Ovary (tissue), 9 donors: ENCODE data around the gene TTC1. TPM values are rescaled to one million over a fixed set of nuclear protein-coding genes. Genes with fewer than 3 reads are reported as not detected.

Experiments
- DNase-seq, 5 donors: peaks; one replicate each; pipeline ENCODE4 v3.0.0-alpha.2; 2019 to 2020
- H3K27ac ChIP-seq, 2 donors: fragments of 200-600 bp; one replicate each; pipeline versions ENCODE4 v1.5.1 to v1.8.0; 2019 to 2022
- H3K27me3 ChIP-seq: fragments of 200-600 bp; one replicate; pipeline ENCODE4 v1.8.0; 2022
- H3K36me3 ChIP-seq: fragments of 200-600 bp; sonication (generic); one replicate; pipeline ENCODE4 v1.5.1; 2019
- H3K4me1 ChIP-seq: one replicate; pipeline ENCODE4 v1.8.1; 2013; ENCODE audit warnings: mild to moderate bottlenecking, moderate library complexity; ENCODE audit not compliant: insufficient read depth
- H3K4me3 ChIP-seq: fragments of 200-600 bp; sonication (generic); one replicate; pipeline ENCODE4 v1.5.1; 2017
- H3K9me3 ChIP-seq, 2 donors: fragments of 200-600 bp in 1 of 2; sonication (generic) in 1 of 2; one replicate each; pipeline versions ENCODE4 v1.5.1 to v1.8.1; 2013 to 2019; ENCODE audit warnings: mild to moderate bottlenecking in 1 of 2, moderate library complexity in 1 of 2
- CTCF ChIP-seq, 3 donors: fragments of 450-650 bp in 2 of 3; fragments of 200-600 bp in 1 of 3; IDR thresholded peaks; one replicate each; pipeline versions ENCODE4 v1.5.1 to v1.8.0; 2016 to 2022; ENCODE audit warnings: antibody characterized with exemption in 3 of 3, mild to moderate bottlenecking in 1 of 3
- EP300 ChIP-seq: sonication (generic); formaldehyde crosslinking; IDR thresholded peaks from one replicate; pipeline ENCODE4 v1.6.1; 2017; ENCODE audit warnings: antibody characterized with exemption
- POLR2A ChIP-seq: fragments of 450-650 bp; IDR thresholded peaks from one replicate; pipeline ENCODE4 v1.6.1; 2017; ENCODE audit warnings: antibody characterized with exemption, mild to moderate bottlenecking, moderate library complexity
- WGBS, 3 donors: extraction: QIAGEN DNeasy Blood & Tissue Kit in 1 of 3; methylation state at CpG; one replicate each; pipeline versions ENCODE4 v1.1.5 to v1.1.7; 2013 to 2017; 5-methylcytosine and 5-hydroxymethylcytosine counted together
- intact Hi-C, 4 donors: fragments of 100-400 bp; cut with DNase I; formaldehyde crosslinking; loops; one replicate each; pipeline versions ENCODE4 v1.11.0 to v1.15.1; 2022 to 2023
- polyA plus RNA-seq, 2 donors: library from polyadenylated mRNA; stranded (reverse); fragments of 200-250 nt in 1 of 2; fragments of 350-450 nt in 1 of 2; fragmentation: Illumina TruSeq in 1 of 2; extraction: RNeasy Lipid Tissue Mini Kit (QIAGEN cat#74804) in 1 of 2; gene quantifications; one replicate each; pipeline ENCODE4 v1.2.3, GENCODE V29; 2013 to 2014
- total RNA-seq, 7 donors: library from RNA; depleted of rRNA in 2 of 7; stranded (reverse); fragments of >200 nt in 2 of 7; fragmentation: NEBNext Ultra II Directional in 3 of 7; extraction: Animal tissue kit (Norgen Biotek cat#: 25700) in 3 of 7; gene quantifications; one replicate each; pipeline versions ENCODE4 v1.1.0 to v1.2.4, GENCODE V29; 2016 to 2023
- donor health status: DM: no; HTN: no; CAD: no; lungs with moderate emphysema.
- donor health status: DM: no; HTN: no; CAD: no.
- donor health status: Bipolar disorder and iron deficiency.
- donor health status: DM: yes; HTN: yes; CAD: no.
- donor health status: DM: no; HTN: no; CAD: no.
- donor health status: DM: yes; HTN: yes; CAD: no.

The TTC1 gene
- total and polyA plus RNA-seq, 9 donors = 21.9 to 99.5 (median 37.2) TPM

- intact Hi-C loops = no loop called here
- Histone ChIP-seq H3K36me3 (no peaks in the 10 kb centered on the region), H3K27ac (no peak overlapping the region), H3K4me1 (peaks cover 2% of the 10 kb centered on the region), H3K9me3 (no peaks in the 10 kb centered on the region), H3K4me3 (no peak overlapping the region), H3K27me3 (no peaks in the 10 kb centered on the region)
- 46 to 50% (median 47%) methylated on average over 9 of the region's 9 CpGs for WGBS, 3 donors
- DNase-seq = no peak
- TF ChIP-seq EP300 = no peak
- no peak for TF ChIP-seq POLR2A
- TF ChIP-seq CTCF (IDR thresholded peaks at IDR 0.05) = no peak
Observed at GRCh38 chr5:160082614-160083500, 73.9 kb downstream of the TTC1 start.

GRCh38 chr5:160083501-160083900, 74.6 kb downstream of the TTC1 start:
- H3K27ac ChIP-seq = no peak overlapping the region
- 29 to 46% (median 32%) methylated on average over 3 of the region's 3 CpGs for WGBS, 3 donors
- DNase-seq = no peak
- intact Hi-C loops = no loop called here
- H3K4me1 ChIP-seq = peaks cover 2% of the 10 kb centered on the region
- H3K9me3 ChIP-seq = no peaks in the 10 kb centered on the region
- no peaks in the 10 kb centered on the region for H3K27me3 ChIP-seq
- TF ChIP-seq EP300 = no peak
- no peak for TF ChIP-seq POLR2A
- no peak for TF ChIP-seq CTCF (IDR thresholded peaks at IDR 0.05)
- no peaks in the 10 kb centered on the region for H3K36me3 ChIP-seq
- no peak overlapping the region for H3K4me3 ChIP-seq

DNA sequence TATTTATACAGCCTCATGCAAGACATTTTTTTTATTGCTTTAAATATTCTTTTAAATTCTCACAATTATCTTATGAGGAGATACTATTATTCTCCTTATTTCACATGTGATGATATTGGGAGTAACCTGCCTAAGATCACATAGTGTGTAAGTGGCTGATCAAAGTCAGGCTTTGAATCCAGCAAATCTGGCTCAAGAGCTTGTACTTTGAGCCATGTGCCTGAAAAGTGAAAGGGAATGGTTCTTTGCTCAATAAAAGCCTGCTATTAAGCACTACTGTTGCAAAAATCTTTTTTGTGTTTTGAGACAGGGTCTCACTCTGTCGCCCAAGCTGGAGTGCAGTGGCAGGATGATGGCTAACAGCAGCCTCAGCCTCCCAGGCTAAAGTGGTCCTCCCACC, 75.2 kb downstream of the TTC1 start:
- TF ChIP-seq EP300 = no peak
- no peak for TF ChIP-seq POLR2A
- TF ChIP-seq CTCF (IDR thresholded peaks at IDR 0.05) = no peak
- intact Hi-C loops = no loop called here
- no peaks in the 10 kb centered on the region for H3K9me3 ChIP-seq
- no peak for DNase-seq
- WGBS, 3 donors = 94 to 96% (median 96%) methylated on average over 1 of the region's 1 CpG
- no peak overlapping the region for H3K27ac ChIP-seq
- no peak overlapping the region for H3K4me3 ChIP-seq
- H3K27me3 ChIP-seq = no peaks in the 10 kb centered on the region
- H3K36me3 ChIP-seq = no peaks in the 10 kb centered on the region
- H3K4me1 ChIP-seq = peaks cover 2% of the 10 kb centered on the region

DNA sequence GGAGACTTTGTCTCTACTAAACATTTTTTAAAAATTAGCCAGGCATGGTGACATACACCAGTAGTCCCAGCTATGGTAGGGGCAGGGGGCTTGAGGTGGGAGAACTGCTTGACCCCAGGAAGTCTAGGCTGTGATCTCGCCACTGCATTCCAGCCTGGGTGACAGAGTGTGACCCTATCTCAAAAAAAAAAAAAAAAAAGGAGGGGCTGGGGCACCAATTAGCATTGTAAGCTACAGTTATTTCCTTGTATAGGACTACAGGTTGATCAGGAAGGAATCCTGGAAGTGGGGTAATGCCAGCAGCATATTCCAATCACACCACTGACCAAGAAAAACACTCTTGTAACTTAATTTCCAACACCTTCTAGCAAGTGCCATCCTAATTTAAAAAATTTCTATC, 78.3 kb downstream of the TTC1 start:
- H3K27ac ChIP-seq = no peak overlapping the region
- WGBS, 3 donors = 95 to 100% (median 95%) methylated on average over 1 of the region's 1 CpG

More for the DNA sequence above, 78.3 kb downstream of the TTC1 start:
- no peak for TF ChIP-seq EP300
- TF ChIP-seq POLR2A = no peak
- TF ChIP-seq CTCF (IDR thresholded peaks at IDR 0.05) = no peak
- Histone ChIP-seq H3K36me3 (no peaks in the 10 kb centered on the region), H3K4me1 (peaks cover 2% of the 10 kb centered on the region), H3K27me3 (no peaks in the 10 kb centered on the region), H3K9me3 (no peaks in the 10 kb centered on the region), H3K4me3 (no peak overlapping the region)
- intact Hi-C loops = no loop called here
- no peak for DNase-seq
